Measurements from ENCODE around the gene FGFRL1.

The FGFRL1 gene

DNA sequence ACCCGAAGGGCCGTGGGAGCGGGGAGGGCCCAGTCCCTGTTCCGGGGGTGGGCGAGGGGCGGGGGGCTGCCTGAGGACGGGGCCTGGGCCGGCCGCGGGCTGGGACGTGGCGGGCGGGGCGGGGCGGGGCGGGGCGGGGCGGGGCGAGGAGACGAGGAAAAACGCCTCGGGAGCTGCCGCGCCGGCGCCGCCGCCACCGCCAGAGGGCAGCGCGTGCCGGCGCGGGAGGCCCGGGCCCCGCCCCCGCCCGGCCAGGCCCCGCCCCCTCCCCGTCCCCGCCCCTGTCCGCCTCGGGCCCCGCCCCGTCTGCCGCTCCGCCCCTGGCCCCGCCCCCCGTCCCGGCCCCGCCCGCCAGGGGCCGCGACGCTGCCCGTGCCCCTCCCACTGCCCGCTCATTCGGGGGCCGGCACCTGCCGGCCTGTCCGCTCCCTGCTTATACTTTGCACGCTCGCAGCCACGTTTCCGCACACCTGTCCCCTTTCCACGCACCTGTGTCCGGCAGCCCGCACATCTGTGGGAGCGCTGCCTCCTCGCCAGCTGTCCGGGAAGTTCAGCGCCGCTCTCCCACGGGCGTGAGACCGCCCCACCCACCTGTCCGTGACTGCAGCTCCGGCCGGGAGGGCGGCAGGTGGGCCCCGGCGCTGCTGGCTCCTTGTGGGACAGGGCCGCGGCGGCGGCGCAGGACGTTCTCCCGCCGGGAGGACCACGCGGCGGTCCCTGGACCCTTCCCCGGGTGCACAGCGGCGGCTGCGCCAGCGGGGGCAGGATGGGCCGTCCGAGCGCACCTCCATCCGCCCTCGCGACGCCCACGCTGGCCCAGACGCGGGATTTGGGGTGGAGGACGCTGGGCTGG lies 1.7 kb upstream of the FGFRL1 start:
- no peak for DNase-seq

GRCh38 chr4:1010395-1011021 lies 918 bp upstream of the FGFRL1 start:
- no peak for DNase-seq

- DNase-seq, result no peak
These were observed 224 bp downstream of the FGFRL1 start for GRCh38 chr4:1011666-1012033.

- no peak for DNase-seq
These were observed 761 bp downstream of the FGFRL1 start for GRCh38 chr4:1012034-1012739.

- no peak for DNase-seq
These were observed 2.0 kb downstream of the FGFRL1 start for GRCh38 chr4:1013225-1014073.

GRCh38 chr4:1014291-1015167 lies 3.1 kb downstream of the FGFRL1 start:
- no peak for DNase-seq

DNA sequence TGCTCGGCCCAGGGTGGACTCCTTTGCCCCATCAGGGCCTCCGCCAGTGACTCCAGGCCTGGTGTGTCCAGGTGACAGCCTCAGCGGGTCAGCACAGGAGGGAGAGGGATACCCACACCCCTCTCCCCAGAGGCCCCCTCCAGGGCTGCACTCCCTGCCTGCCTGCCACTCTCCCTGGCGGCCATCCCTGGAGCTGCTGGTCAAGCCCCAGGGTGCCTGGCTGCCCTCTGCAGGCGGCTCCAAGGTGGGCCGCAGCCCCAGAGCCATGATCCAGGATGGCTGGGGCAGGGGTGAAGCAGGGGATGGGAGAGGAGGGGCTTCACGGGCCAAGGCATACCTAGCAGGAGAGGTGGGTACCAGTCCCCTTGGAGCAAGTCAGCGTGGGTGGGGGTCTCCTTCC lies 3.8 kb downstream of the FGFRL1 start:
- DNase-seq, result no peak

GRCh38 chr4:1015746-1016145 lies 4.3 kb downstream of the FGFRL1 start:
- DNase-seq, result no peak

DNA sequence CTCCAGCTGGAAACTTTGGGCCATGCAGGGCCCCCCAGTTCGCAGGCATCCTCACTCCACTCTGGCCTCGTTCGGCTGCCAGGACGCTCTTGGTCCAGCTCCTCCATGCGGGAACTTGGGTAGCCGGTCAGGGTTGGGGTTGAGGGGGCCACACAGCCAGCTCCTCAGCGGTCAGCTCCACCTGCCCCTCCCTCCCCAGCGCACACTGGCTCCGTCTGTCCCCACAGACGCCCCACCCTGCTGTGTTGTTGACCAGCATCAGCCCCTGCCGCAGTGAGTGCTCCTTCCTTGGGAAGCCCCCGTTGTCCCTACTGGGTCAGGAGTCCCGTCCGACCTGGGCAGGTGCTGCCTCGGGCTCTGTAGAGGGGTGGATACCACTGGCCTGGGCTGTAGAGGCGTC lies 5.8 kb downstream of the FGFRL1 start:
- DNase-seq, result no peak

- DNase-seq, result no peak
These were observed 6.3 kb downstream of the FGFRL1 start for GRCh38 chr4:1017706-1018105.

GRCh38 chr4:1018147-1019020 lies 7.0 kb downstream of the FGFRL1 start:
- no peak for DNase-seq

GRCh38 chr4:1019320-1019719 lies 7.9 kb downstream of the FGFRL1 start:
- no peak for DNase-seq

GRCh38 chr4:1019729-1020470 lies 8.5 kb downstream of the FGFRL1 start:
- DNase-seq, result no peak

GRCh38 chr4:1021386-1022050 lies 10.1 kb downstream of the FGFRL1 start:
- DNase-seq, result no peak

- DNase-seq, result no peak
These were observed 10.8 kb downstream of the FGFRL1 start for GRCh38 chr4:1022051-1022738.

DNA sequence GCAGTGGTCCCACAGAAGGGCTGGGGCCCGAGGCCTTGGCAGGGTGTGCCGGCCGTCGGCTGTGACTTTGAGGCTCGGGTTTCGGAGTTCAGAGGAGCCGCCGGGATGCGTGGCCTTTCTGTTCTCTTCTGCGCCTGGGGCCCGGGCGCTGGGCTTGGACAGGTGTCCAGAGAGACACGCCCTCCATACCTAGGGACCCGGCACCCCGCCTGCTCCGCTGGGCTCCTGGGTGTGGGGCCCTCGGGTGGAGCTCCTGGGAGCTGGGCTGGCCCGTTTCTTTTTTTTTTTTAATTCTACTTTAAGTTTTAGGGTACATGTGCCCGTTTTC lies 11.3 kb downstream of the FGFRL1 start:
- DNase-seq, result no peak

DNA sequence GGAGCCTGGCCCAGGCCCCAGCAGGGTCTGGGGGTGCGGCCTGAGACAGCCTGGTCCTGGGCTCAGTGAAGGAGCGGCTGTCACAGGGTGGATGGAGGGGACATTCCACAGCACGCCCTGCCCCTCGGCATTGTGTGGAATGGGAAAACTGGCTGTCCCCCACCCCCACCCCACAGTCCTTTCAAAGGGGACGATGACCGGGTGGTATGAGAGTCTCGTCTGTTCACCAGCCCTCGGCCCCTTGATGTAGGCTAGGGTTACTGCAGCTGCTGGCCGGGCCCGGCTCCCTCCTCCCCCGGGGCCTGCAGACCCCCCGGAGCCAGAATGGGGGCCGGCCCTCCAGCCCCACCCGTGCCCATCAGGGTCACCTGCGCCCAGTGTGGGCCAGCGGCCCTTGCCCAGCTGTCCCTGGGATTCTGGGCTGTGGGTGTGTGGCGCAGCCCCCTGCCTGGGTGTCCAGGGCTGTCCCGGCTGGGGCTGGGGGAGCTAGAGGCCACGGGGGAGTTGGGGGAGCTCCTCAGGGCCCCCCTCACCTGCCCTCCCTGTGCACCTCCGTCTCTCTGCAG lies 11.7 kb downstream of the FGFRL1 start:
- DNase-seq, result no peak

- no peak for DNase-seq
These were observed 12.7 kb downstream of the FGFRL1 start for GRCh38 chr4:1023895-1024740.

Measured in NCI-H187 (cell line).